HepG2 (cell line): ENCODE data around the gene ZNF19. TPM values are rescaled to one million over a fixed set of nuclear protein-coding genes. Genes with fewer than 3 reads are reported as not detected.
A peak's percentile ranks its signal among the peaks of the same experiment; 100 is the strongest.

ENCODE experiments used
- FUBP1 ChIP-seq: sonication (generic); formaldehyde crosslinking; IDR thresholded peaks from 2 replicates; pipeline ENCODE4 v1.5.1; 2020; ENCODE audit warnings: missing genetic modification reagents, mild to moderate bottlenecking, borderline replicate concordance
- GMEB1 ChIP-seq: sonication (generic); formaldehyde crosslinking; IDR thresholded peaks from 2 replicates; pipeline ENCODE4 v1.5.1; 2020; ENCODE audit warnings: missing genetic modification reagents, mild to moderate bottlenecking, borderline replicate concordance
- HNRNPL ChIP-seq: fragments of 200-400 bp; formaldehyde crosslinking; IDR thresholded peaks from 2 replicates; pipeline ENCODE4 v1.6.1; 2017; ENCODE audit warnings: mild to moderate bottlenecking, low read depth, low read length
- HNRNPLL ChIP-seq: fragments of 200-400 bp; formaldehyde crosslinking; IDR thresholded peaks from 2 replicates; pipeline ENCODE4 v1.6.1; 2017; ENCODE audit warnings: mild to moderate bottlenecking, low read depth, low read length; ENCODE audit not compliant: poor library complexity, severe bottlenecking
- MLX ChIP-seq: IDR thresholded peaks from 2 replicates; pipeline ENCODE4 v1.6.1; 2016
- RBM39 ChIP-seq: fragments of 200-400 bp; formaldehyde crosslinking; IDR thresholded peaks from one replicate; pipeline ENCODE4 v1.6.1; 2018; ENCODE audit warnings: antibody characterized with exemption, mild to moderate bottlenecking, low read depth, low read length; ENCODE audit not compliant: poor library complexity, severe bottlenecking
- SALL2 ChIP-seq: sonication (generic); formaldehyde crosslinking; IDR thresholded peaks from 2 replicates; pipeline ENCODE4 v1.8.1; 2023; ENCODE audit warnings: mild to moderate bottlenecking, missing genetic modification reagents, inconsistent platforms
- SIX4 ChIP-seq: sonication (generic); formaldehyde crosslinking; IDR thresholded peaks from 2 replicates; pipeline ENCODE4 v1.4.0; 2020; ENCODE audit warnings: missing genetic modification reagents
- TEF ChIP-seq: sonication (generic); formaldehyde crosslinking; IDR thresholded peaks from 2 replicates; pipeline ENCODE4 v1.5.0; 2020; ENCODE audit warnings: missing genetic modification reagents
- ZBTB7B ChIP-seq: sonication (generic); formaldehyde crosslinking; IDR thresholded peaks from 2 replicates; pipeline ENCODE4 v1.4.0; 2020; ENCODE audit warnings: missing genetic modification reagents
- ZKSCAN1 ChIP-seq: fragments of 150-350 bp; IDR thresholded peaks from 2 replicates; pipeline ENCODE4 v1.6.1; 2014; ENCODE audit warnings: low read length
- ZNF318 ChIP-seq: sonication (generic); formaldehyde crosslinking; IDR thresholded peaks from 2 replicates; pipeline ENCODE4 v1.4.0; 2020; ENCODE audit warnings: mild to moderate bottlenecking, missing genetic modification reagents
- ZNF333 ChIP-seq: sonication (generic); formaldehyde crosslinking; IDR thresholded peaks from 2 replicates; pipeline ENCODE4 v1.4.0; 2020; ENCODE audit warnings: mild to moderate bottlenecking, missing genetic modification reagents, borderline replicate concordance
- ZNF652 ChIP-seq: IDR thresholded peaks from 2 replicates; pipeline ENCODE4 v1.6.1; 2016; ENCODE audit warnings: low read depth, borderline replicate concordance
- polyA plus RNA-seq, 8 experiments: library from polyadenylated mRNA; depleted of rRNA in 3 of 8; stranded (reverse) in 7 of 8; unstranded in 1 of 8; fragments of >200 nt; fragmentation: Illumina TruSeq in 4 of 8; extraction: Trizol in 4 of 8; gene quantifications; 2 replicates each; pipeline versions ENCODE4 v1.2.1 to v1.2.3, GENCODE V29; 2011 to 2016; ENCODE audit warnings: low read depth in 4 of 8, missing spikeins in 1 of 8, mixed read lengths in 1 of 8; ENCODE audit not compliant: insufficient read depth in 1 of 8
- total RNA-seq, 5 experiments: library from RNA; depleted of rRNA; stranded (reverse); fragments of >200 nt; fragmentation: Illumina TruSeq; extraction: Trizol; gene quantifications; 2 replicates each; pipeline ENCODE4 v1.2.3, GENCODE V29; 2016; ENCODE audit warnings: low read depth in 1 of 5

ZNF19 gene
- total and polyA plus RNA-seq, 2 of the 13 experiments (the other 11 are each of a cell fraction or from before 2014, with no cell fraction given), result 3.2 to 5.8 TPM

GRCh38 chr16:71461686-71462648 is 27.2 kb downstream of the ZNF19 start, which contains the start of gene ZNF23 (continued):
- TF ChIP-seq ZNF318 (peak; percentile 67; the same call in 1 of the 2 replicates), SIX4 (no peak), HNRNPL (peak; percentile 64; the same call in 1 of the 2 replicates), ZNF652 (CRISPR knock-in tag) (no peak), GMEB1 (CRISPR knock-in tag) (peak; percentile 93), SALL2 (CRISPR knock-in tag) (peak; percentile 96), MLX (CRISPR knock-in tag) (peak; percentile 86), ZKSCAN1 (no peak), FUBP1 (CRISPR knock-in tag) (peak; percentile 85; the same call in 1 of the 2 replicates), TEF (CRISPR knock-in tag) (peak; percentile 55; the same call in 1 of the 2 replicates), ZBTB7B (CRISPR knock-in tag) (peak; percentile 61), HNRNPLL (peak; percentile 83), RBM39 (peak; percentile 95), ZNF333 (CRISPR knock-in tag) (peak; percentile 87; the same call in 1 of the 2 replicates)
